GM23248 (cell line): Measurements from ENCODE around the gene C5orf58. TPM values are rescaled to one million over a fixed set of nuclear protein-coding genes. Genes with fewer than 3 reads are reported as not detected.
"Not testable (repeated sequence)": the region's sequence is repeated elsewhere in the genome, so short reads cannot be mapped to it uniquely, and the experiment has no call there.

Experiments used
- DNase-seq: peaks from one replicate; pipeline ENCODE4 v3.0.0-alpha.2; 2015
- H2AFZ ChIP-seq: fragments of 200-600 bp; sonication (generic); 2 replicates; pipeline ENCODE4 v1.6.1; 2016; ENCODE audit warnings: antibody characterized with exemption
- H3F3A ChIP-seq: fragments of 200-600 bp; sonication (generic); 2 replicates; pipeline ENCODE4 v1.6.1; 2016; ENCODE audit warnings: mild to moderate bottlenecking, antibody characterized with exemption, mixed run types; ENCODE audit not compliant: insufficient read depth
- H3K27ac ChIP-seq: fragments of 200-600 bp; sonication (generic); 2 replicates; pipeline ENCODE4 v1.5.1; 2016; ENCODE audit warnings: mild to moderate bottlenecking
- H3K27me3 ChIP-seq: fragments of 200-600 bp; sonication (generic); replicated peaks from 2 replicates; pipeline ENCODE4 v1.6.1; 2016; ENCODE audit warnings: mild to moderate bottlenecking; ENCODE audit not compliant: insufficient read depth
- H3K36me3 ChIP-seq: fragments of 200-600 bp; sonication (generic); 2 replicates; pipeline ENCODE4 v1.6.1; 2016; ENCODE audit warnings: low read depth, mild to moderate bottlenecking
- H3K4me1 ChIP-seq: fragments of 200-600 bp; sonication (generic); 2 replicates; pipeline ENCODE4 v1.6.1; 2016; ENCODE audit warnings: mild to moderate bottlenecking; ENCODE audit not compliant: insufficient read depth
- H3K4me2 ChIP-seq: fragments of 200-600 bp; sonication (generic); one replicate; pipeline ENCODE4 v1.6.1; 2016; ENCODE audit warnings: mild to moderate bottlenecking; ENCODE audit not compliant: unreplicated experiment
- H3K4me3 ChIP-seq: fragments of 200-600 bp; sonication (generic); 2 replicates; pipeline ENCODE4 v1.5.1; 2016; ENCODE audit warnings: mild to moderate bottlenecking
- H3K79me2 ChIP-seq: fragments of 200-600 bp; sonication (generic); 2 replicates; pipeline ENCODE4 v1.6.1; 2016; ENCODE audit warnings: mild to moderate bottlenecking; ENCODE audit not compliant: insufficient read depth
- H3K9ac ChIP-seq: fragments of 200-600 bp; sonication (generic); 2 replicates; pipeline ENCODE4 v1.6.1; 2016; ENCODE audit warnings: mild to moderate bottlenecking
- H3K9me2 ChIP-seq: fragments of 200-600 bp; sonication (generic); 2 replicates; pipeline ENCODE4 v1.6.1; 2016; ENCODE audit warnings: mixed run types, mild to moderate bottlenecking, moderate library complexity; ENCODE audit not compliant: insufficient read depth
- H3K9me3 ChIP-seq: fragments of 200-600 bp; sonication (generic); one replicate; pipeline ENCODE4 v1.6.1; 2017; ENCODE audit warnings: low read depth
- H4K20me1 ChIP-seq: fragments of 200-600 bp; sonication (generic); 2 replicates; pipeline ENCODE4 v1.6.0; 2016; ENCODE audit not compliant: insufficient read depth
- EZH2 ChIP-seq: fragments of 200-600 bp; sonication (generic); IDR thresholded peaks from 2 replicates; pipeline ENCODE4 v1.6.1; 2018; ENCODE audit warnings: antibody characterized with exemption, mild to moderate bottlenecking; ENCODE audit not compliant: insufficient read depth, poor library complexity, severe bottlenecking
- EZH2phosphoT487 ChIP-seq: fragments of 200-600 bp; sonication (generic); IDR thresholded peaks from 2 replicates; pipeline ENCODE4 v1.6.1; 2018; ENCODE audit warnings: antibody characterized with exemption, moderate library complexity, mild to moderate bottlenecking, low read depth; ENCODE audit not compliant: insufficient read depth
- WGBS, 2 experiments: methylation state at CpG; one replicate each; pipeline ENCODE4 v1.1.6; 2015 to 2017; ENCODE audit warnings: low lambda C conversion rate in 2 of 2, low coverage in 1 of 2; ENCODE audit errors: missing lambda C conversion rate in 2 of 2; 5-methylcytosine and 5-hydroxymethylcytosine counted together
- in situ Hi-C: fragments of 300-500 bp; cut with MboI; formaldehyde crosslinking; loops from 2 replicates; pipeline ENCODE4 v1.15.0; 2020
- polyA plus RNA-seq: library from polyadenylated mRNA; unstranded; fragments of >200 nt; fragmentation: Nextera tagmentation; extraction: Ambion mirVana; gene quantifications from 2 replicates; pipeline ENCODE4 v1.2.1, GENCODE V29; 2016
- total RNA-seq: library from RNA; depleted of rRNA; stranded (reverse); fragments of >200 nt; shearing (Covaris generic); gene quantifications from 2 replicates; pipeline ENCODE4 v1.2.3, GENCODE V29; 2014

Gene C5orf58
- total and polyA plus RNA-seq, 2 experiments from 2014 or later = not detected

DNA sequence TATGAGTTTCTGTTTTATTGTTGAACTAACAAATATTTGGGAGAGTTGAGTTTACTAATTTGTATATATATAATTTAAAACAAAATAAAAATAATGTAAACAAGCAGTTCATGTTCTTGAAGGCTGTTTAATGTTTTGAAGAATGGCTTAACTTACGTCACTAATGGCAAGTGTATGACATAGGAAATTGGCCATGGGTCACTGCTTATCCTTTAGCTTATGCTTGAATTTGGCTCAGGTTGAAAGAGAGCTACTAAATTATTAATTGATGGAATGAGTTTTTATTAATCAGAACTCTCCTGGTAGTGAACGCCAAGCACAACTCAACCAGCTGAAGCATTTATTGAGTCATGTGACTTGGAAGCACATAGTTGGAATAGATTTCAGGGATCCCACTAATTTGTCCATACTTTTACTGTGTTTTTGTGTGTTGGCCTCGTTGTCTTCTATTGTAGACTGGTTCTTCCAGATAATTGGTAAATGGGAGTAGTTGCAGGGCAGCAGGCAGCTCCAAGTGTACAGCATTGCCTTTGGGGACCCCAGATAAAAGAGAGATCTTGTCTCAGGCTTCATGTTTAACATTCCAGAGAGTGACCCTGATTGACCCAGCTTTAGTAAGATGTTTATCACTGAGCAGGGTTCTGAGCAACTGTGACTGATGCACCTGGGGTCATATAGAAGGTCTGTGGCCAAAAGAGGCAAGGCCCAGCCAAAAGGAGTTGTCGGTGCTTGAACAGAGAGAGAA is 13.5 kb downstream of the C5orf58 start:
- Histone ChIP-seq H4K20me1 (no peaks in the 10 kb centered on the region), H3K79me2 (no peaks in the 10 kb centered on the region), H3K36me3 (no peaks in the 10 kb centered on the region), H3K4me1 (no peaks in the 10 kb centered on the region), H3K4me2 (no peak overlapping the region), H3F3A (no peaks in the 10 kb centered on the region), H2AFZ (no peak overlapping the region), H3K9ac (no peak overlapping the region), H3K9me3 (no peaks in the 10 kb centered on the region), H3K9me2 (no peaks in the 10 kb centered on the region), H3K27me3 (peaks cover 52% of the 10 kb centered on the region), H3K27ac (no peak overlapping the region), H3K4me3 (no peak overlapping the region)
- in situ Hi-C loops = no loop called here
- 41 to 43% methylated on average over 4 of the region's 4 CpGs for WGBS, 2 experiments
- no peak for DNase-seq
- TF ChIP-seq EZH2phosphoT487 (no peak), EZH2 (no peak)

GRCh38 chr5:170247363-170247762 is 14.6 kb downstream of the C5orf58 start:
- in situ Hi-C loops = no loop called here
- Histone ChIP-seq H3K9ac (no peak overlapping the region), H3K4me1 (no peaks in the 10 kb centered on the region), H4K20me1 (no peaks in the 10 kb centered on the region), H3K9me2 (no peaks in the 10 kb centered on the region), H3K4me3 (no peak overlapping the region), H3K27me3 (peaks cover 62% of the 10 kb centered on the region), H3K36me3 (no peaks in the 10 kb centered on the region), H3F3A (no peaks in the 10 kb centered on the region), H3K79me2 (no peaks in the 10 kb centered on the region), H2AFZ (no peak overlapping the region), H3K9me3 (no peaks in the 10 kb centered on the region), H3K27ac (no peak overlapping the region), H3K4me2 (no peak overlapping the region)
- 0 to 4% methylated on average over 2 of the region's 2 CpGs for WGBS, 2 experiments
- TF ChIP-seq EZH2phosphoT487 = no peak
- no peak for TF ChIP-seq EZH2
- no peak for DNase-seq

DNA sequence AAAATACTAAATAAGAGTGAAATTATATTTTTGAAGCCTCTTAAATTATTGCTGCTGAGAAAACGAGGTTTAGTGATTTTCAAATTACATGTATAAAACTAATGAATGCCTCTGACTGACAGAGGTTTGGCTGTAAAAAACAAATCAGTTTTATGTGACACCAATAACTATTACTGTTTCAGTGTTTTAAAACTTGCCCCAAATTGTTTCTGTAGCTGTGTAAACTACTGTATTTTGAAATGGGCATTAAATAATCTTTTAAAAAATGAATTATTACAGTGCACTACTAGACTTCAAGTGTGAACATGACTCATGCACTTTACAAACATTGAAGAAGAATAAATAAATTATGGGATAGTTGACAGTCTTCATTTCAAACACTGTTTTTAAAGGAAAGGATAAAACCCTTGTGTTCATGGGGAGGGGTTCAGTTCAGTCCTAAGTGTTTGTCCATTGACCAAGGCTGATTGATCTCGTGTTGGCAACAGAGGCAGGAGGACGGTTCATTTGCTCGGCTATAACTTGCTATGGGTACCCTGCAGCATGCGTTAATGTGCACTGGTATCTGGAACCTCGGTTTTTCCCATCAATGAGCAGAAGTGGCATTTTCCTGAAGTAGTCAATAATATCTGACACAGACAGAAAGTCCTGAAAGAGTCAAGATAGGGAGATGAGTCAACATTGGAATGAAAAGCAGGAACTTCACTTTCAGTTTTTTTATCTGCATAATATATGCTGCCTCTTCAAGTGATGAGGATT is 15.6 kb downstream of the C5orf58 start:
- no peaks in the 10 kb centered on the region for H3K79me2 ChIP-seq
- H2AFZ ChIP-seq = no peak overlapping the region
- 22 to 23% methylated on average over 6 of the region's 6 CpGs for whole genome bisulfite sequencing, 2 experiments
- H3K4me1 ChIP-seq = no peaks in the 10 kb centered on the region
- H4K20me1 ChIP-seq = no peaks in the 10 kb centered on the region
- TF ChIP-seq EZH2phosphoT487 = no peak
- no peak for TF ChIP-seq EZH2
- H3K9me3 ChIP-seq = no peaks in the 10 kb centered on the region
- no peaks in the 10 kb centered on the region for H3F3A ChIP-seq
- H3K4me2 ChIP-seq = no peak overlapping the region
- in situ Hi-C loops = no loop called here
- H3K27ac ChIP-seq = no peak overlapping the region
- no peak overlapping the region for H3K4me3 ChIP-seq
- H3K27me3 ChIP-seq = peaks cover 72% of the 10 kb centered on the region
- no peaks in the 10 kb centered on the region for H3K36me3 ChIP-seq
- no peaks in the 10 kb centered on the region for H3K9me2 ChIP-seq
- DNase-seq = no peak
- H3K9ac ChIP-seq = no peak overlapping the region

DNA sequence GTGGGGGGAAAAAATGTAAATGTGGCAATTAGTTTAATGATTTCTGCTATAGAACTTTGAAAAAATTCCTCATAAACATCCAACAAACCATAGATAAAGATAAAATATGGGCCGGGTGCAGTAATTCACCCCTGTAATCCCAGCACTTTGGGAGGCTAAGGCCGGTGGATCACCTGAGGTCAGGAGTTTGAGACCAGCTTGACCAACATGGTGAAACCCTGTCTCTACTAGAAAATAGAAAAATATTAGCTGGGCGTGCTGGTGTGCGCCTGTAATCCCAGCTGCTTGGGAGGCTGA is 16.1 kb downstream of the C5orf58 start:
- H3K4me1 ChIP-seq, H3K9me3 ChIP-seq, H3K4me3 ChIP-seq, H3K9me2 ChIP-seq, DNase-seq, H3K4me2 ChIP-seq, H2AFZ ChIP-seq, H3K36me3 ChIP-seq, H3K27ac ChIP-seq, H3F3A ChIP-seq, H3K79me2 ChIP-seq, H4K20me1 ChIP-seq, in situ Hi-C loops, H3K9ac ChIP-seq: not testable (repeated sequence)
- peaks cover 77% of the 10 kb centered on the region for H3K27me3 ChIP-seq
- WGBS, 2 experiments = 76 to 83% methylated on average over 4 of the region's 4 CpGs
